HPDE6-E6E7 (cell line): ENCODE measurements around the gene RLBP1.
A peak's percentile ranks its signal among the peaks of the same experiment; 100 is the strongest.
"Not testable (repeated sequence)": the region's sequence is repeated elsewhere in the genome, so short reads cannot be mapped to it uniquely, and the experiment has no call there.

ENCODE experiments used
- DNase-seq: peaks from one replicate; pipeline ENCODE4 v3.0.0; 2011; ENCODE audit warnings: missing footprints; ENCODE audit errors: extremely low spot score

The RLBP1 gene

DNA sequence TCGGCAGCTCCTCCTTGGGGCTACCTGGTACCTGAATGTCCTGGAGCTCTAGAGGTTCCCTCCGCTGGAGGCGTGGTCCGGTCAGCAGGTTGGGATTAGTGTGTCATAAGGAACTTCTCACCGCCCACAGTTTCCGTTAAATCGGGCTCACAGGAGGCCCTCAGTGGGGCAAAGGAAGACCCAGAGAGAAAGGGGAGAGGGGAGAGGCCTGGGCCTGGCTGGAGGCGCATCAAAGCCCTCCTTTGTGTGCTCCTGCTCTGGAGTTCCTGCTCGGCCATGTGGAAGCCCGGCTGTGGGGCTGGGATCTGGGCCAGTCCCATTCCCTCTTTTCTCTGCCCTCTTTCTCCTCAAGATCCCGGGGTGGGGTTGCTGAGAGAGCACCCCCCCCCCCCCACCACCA lies at the start of gene RLBP1:
TSS of gene RLBP1 (minus strand) at position 37 of the 400 bp plus-strand sequence. CDS start 2,604 bp downstream, outside the sequence.
- no peak for DNase-seq

DNA sequence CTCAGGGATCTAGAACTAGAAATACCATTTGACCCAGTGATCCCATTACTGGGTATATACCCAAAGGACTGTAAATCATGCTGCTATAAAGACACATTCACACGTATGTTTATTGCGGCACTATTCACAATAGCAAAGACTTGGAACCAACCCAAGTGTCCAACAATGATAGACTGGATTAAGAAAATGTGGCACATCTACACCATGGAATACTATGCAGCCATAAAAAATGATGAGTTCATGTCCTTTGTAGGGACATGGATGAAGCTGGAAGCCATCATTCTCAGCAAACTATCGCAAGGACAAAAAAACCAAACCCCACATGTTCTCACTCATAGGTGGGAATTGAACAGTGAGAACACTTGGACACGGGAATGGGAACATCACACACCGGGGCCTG lies 28.8 kb upstream of the RLBP1 start:
- DNase-seq, result not testable (repeated sequence)

DNA sequence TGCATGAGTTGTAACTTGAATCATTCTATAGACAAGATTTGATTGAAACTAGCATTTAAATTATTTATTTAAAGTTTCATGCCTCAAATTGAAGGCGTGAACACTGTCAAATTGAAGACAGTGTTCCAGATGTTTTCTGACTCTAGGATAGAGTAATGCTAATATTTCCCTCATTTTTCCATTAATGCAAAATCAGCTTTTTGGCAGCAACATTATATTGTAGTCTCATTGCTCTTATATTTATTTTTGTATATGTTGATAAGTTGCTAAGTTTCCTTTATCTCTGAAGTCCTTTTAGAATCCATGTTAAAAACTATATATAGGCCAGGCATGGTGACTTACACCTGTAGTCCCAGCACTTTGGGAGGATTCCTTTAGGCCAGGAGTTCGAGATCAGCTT lies 27.2 kb upstream of the RLBP1 start:
- DNase-seq, result no peak

DNA sequence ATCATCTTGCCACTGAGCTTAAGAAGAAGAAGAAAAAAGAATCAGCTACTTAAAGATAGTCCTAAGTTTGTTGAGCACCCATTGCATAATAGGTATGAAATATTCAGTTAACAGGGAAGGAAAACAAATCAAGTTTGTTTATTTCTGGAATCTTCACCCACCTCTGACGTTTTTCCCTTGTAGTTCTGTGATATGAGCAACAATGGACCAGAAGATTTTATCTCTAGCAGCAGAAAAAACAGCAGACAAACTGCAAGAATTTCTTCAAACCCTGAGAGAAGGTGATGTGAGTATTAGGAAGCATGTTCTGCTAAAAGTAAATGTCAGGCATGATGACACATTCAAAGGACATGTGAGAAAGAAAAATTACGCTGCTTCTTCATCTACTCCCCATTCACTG lies 26.1 kb upstream of the RLBP1 start:
- no peak for DNase-seq

- DNase-seq, result no peak
Measured at GRCh38 chr15:89244574-89244903, 23.2 kb upstream of the RLBP1 start.

GRCh38 chr15:89243691-89244573 lies 22.6 kb upstream of the RLBP1 start, which contains the start of gene FANCI:
Gene FANCI, plus strand, starts transcription at chr15:89243979. Its CDS starts 3,669 bp downstream, at chr15:89247648.
- peak; percentile 87 for DNase-seq

DNA sequence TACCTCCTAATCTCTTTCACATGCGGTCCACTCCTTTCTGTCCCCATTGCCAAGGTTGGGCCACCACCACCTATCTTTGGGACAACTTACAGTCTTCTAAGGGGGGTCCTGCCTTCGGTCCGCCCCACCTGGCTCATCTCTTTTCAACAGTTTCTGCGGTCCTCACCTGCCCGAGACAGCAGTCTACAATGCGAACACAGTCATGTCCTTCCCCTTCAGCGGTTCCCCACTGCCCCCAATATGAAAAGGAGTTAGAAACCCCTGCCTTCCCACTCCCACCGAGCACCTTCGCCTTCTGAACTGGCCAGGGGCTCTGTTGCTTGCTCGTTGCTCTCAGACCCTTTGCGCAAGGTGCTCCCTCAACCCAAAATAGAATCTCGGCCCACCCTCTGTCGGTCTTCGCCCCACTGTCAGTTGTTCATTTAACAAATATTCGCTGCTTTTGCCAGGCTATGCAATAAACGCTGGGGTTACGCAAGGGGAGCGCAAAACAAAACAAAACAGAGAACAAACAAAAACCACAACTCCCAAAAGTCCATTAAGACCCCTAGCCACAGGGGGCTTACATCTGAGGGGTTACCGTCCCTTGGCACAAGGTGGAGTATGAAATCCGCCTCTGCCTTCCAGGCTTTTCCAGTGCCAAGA lies 21.8 kb upstream of the RLBP1 start:
- no peak for DNase-seq

- not testable (repeated sequence) for DNase-seq
Measured at GRCh38 chr15:89239883-89240810, 18.8 kb upstream of the RLBP1 start.

- no peak for DNase-seq
Measured at GRCh38 chr15:89231832-89232231, 10.5 kb upstream of the RLBP1 start.

DNA sequence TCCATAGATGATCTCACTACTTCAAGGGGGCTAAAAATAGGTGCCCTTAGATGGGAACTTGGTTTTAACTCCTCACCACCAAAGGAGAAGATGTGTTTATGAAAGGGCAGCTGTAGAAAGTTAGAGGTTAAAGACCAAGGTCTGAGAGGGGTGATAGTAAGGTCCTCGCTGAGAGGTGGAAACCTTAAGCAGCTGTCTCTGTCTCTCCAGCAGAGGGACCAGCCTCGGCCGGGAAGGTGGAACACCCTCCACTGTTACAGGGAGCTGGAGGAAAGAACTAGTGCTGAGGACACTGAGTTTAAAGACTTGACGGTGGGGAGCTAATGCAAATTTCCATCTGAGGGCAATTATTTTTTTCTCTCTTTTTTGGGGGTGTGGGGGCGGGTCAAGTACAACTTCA lies 8.9 kb upstream of the RLBP1 start:
- DNase-seq, result no peak

GRCh38 chr15:89227425-89227824 lies 6.0 kb upstream of the RLBP1 start:
- DNase-seq, result no peak

- DNase-seq, result no peak
Measured at GRCh38 chr15:89226359-89227221, 5.2 kb upstream of the RLBP1 start.

GRCh38 chr15:89225588-89225987 lies 4.2 kb upstream of the RLBP1 start:
- DNase-seq, result no peak

- DNase-seq, result no peak
Measured at GRCh38 chr15:89218531-89218930, 2.8 kb downstream of the RLBP1 start.

DNA sequence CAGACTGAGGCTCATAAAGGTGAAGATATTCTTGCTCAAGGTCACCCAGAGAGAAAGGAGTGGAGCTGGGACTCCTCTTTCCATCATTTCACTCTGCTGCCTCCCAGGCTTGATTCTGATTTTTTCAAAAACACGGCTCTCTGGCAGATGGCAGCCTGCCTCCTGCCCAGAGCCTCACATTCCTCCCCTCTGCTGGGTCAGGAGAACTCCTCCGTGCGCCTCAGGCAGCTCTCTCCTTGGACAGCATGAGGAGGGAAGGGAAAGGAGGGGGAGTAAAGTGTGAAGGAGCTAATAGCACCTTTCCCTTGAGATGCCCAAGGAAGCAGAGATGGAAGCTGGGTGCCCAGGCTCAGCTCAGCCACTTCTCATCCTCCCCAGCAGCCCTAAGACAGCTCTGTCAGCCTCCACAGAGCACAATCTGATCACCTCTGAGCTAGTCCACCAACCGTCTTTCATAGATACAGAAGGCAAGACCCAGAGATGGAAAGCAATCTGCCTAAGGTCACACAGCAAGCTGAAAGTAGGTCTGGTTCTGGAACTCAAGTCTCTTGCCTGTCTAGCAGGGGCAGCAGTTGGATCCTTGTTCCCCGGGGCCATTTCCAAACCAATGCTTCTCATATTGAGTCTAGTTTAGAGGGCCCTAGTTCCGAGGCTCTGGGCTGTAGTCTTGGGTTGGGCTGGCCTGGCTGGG lies 3.5 kb downstream of the RLBP1 start:
- DNase-seq, result no peak

GRCh38 chr15:89217031-89217430 lies 4.3 kb downstream of the RLBP1 start:
- no peak for DNase-seq

DNA sequence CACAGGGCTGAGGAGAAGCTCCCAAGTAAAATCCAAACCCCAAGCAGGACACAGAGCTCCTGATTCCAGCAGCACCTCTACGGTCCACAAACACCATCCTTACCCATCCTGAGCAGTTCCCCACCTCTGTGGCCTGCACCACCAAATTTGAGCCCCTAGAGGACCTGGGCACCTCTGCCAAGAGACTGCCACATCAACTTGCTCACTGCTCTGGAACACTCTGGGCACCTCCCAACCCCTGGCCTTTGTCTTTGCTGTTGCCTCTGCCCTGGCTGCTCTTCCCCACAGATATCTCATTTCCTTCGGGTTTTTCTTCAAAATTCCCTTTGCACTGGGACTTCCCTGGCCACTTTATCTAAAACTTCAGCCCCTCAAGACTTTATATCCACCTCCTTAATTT lies 5.8 kb downstream of the RLBP1 start:
- DNase-seq, result no peak

DNA sequence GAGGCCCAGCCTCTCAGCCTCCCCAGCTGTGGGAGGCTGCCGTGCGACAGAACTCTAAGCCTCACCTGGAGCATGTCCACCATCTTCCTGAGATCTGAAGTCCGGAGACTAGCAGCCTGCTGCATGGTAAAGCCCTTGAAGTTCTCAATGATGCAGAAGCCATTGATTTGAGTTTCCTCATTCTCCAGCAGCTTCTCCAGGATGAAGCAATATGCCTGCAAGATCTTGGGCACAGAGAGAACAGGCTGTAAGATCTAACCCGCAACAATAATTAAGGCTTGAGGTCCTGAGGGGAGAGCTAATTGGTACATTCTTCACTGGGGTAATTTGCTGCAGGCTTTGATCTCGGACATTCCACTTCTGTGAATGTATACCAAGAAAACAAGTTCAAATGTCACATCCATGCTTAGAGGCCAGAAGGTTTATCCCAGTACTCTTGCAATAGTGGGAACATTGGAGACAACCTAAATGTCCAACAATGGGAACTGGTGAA lies 9.7 kb downstream of the RLBP1 start:
- no peak for DNase-seq

- no peak for DNase-seq
Measured at GRCh38 chr15:89209057-89209456, 12.3 kb downstream of the RLBP1 start.

DNA sequence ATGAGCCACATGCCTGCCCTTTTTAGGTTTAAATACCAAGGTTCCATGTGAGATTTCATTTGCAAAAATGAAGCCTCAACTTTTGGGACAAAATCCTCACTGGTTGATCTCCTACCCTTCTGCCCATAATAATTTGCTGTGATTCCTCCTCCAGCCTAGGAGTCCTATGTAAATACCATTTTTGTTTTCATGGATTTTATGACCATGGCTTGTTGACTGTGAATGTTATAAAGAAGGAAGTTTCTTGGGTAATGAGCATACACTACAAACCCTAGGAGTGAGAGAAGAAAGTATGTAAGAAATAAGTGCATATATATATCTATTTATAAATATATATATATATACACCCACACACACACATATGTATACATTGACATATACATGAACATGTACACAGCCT lies 13.1 kb downstream of the RLBP1 start:
- DNase-seq, result no peak
